ENCODE results near the gene TXNDC12. TPM values are rescaled to one million over a fixed set of nuclear protein-coding genes. Genes with fewer than 3 reads are reported as not detected.
"Not testable (repeated sequence)": the region's sequence is repeated elsewhere in the genome, so short reads cannot be mapped to it uniquely, and the experiment has no call there.

The TXNDC12 gene
- total and polyA plus RNA-seq, 3 donors from 2014 or later: 33.3 to 39.2 (median 38.4) TPM

DNA sequence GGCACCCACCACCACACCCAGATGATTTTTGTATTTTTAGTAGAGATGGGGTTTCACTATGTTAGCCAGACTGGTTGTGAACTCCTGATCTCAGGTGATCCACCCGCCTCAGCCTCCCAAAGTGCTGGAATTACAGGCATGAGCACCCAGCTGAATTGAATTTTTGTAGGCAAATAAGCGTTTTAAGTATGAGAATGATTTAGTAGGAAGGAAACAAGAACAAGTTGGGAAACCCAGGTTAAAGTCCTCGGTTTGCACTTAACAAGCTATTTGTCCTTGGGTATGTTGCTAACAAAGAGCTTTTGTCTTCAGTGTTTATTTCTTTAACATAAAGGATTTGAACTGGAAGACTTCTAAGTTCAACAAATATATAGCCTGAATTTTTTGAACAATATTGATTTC, 25.0 kb upstream of the TXNDC12 start:
- WGBS, 2 donors: 55 to 64% methylated on average over 3 of the region's 3 CpGs

DNA sequence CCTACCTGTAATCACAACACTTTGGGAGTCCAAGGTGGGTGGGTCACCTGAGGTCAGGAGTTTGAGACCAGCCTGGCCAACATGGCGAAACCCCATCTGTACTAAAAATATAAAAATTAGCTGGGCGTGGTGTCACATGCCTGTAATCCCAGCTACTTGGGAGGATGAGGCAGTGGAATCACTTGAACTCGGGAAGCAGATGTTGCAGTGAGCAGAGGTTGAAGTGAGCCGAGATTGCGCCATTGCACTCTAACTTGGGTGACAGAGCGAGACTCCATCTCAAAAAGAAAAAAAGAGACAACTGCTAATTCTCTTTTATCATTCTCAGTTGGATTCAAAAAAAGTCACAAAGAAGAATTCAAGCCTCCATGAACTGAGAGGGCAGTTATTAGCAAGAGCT, 22.3 kb upstream of the TXNDC12 start:
- H3K4me3 ChIP-seq; H3K27ac ChIP-seq; H3K27me3 ChIP-seq; intact Hi-C loops (cut with DNase I; ENCODE audit: low total_unique reads); H3K36me3 ChIP-seq (ENCODE audit: low read depth, missing control alignments); H3K9me3 ChIP-seq; DNase-seq; H3K4me1 ChIP-seq: not testable (repeated sequence)
- 93 to 95% methylated on average over 6 of the region's 6 CpGs for WGBS, 2 donors

More for the DNA sequence above, 25.0 kb upstream of the TXNDC12 start:
- intact Hi-C loops (cut with DNase I; ENCODE audit: low total_unique reads): no loop called here
- Histone ChIP-seq H3K27ac (no peak overlapping the region), H3K4me3 (no peak overlapping the region), H3K36me3 (ENCODE audit: low read depth, missing control alignments) (no peaks in the 10 kb centered on the region), H3K27me3 (no peaks in the 10 kb centered on the region), H3K4me1 (no peaks in the 10 kb centered on the region), H3K9me3 (no peaks in the 10 kb centered on the region)
- no peak for DNase-seq
- TF ChIP-seq POLR2A (IDR thresholded peaks at IDR 0.05): no peak
- TF ChIP-seq, protein P1, sequence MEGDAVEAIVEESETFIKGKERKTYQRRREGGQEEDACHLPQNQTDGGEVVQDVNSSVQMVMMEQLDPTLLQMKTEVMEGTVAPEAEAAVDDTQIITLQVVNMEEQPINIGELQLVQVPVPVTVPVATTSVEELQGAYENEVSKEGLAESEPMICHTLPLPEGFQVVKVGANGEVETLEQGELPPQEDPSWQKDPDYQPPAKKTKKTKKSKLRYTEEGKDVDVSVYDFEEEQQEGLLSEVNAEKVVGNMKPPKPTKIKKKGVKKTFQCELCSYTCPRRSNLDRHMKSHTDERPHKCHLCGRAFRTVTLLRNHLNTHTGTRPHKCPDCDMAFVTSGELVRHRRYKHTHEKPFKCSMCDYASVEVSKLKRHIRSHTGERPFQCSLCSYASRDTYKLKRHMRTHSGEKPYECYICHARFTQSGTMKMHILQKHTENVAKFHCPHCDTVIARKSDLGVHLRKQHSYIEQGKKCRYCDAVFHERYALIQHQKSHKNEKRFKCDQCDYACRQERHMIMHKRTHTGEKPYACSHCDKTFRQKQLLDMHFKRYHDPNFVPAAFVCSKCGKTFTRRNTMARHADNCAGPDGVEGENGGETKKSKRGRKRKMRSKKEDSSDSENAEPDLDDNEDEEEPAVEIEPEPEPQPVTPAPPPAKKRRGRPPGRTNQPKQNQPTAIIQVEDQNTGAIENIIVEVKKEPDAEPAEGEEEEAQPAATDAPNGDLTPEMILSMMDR (IDR thresholded peaks at IDR 0.05): no peak

DNA sequence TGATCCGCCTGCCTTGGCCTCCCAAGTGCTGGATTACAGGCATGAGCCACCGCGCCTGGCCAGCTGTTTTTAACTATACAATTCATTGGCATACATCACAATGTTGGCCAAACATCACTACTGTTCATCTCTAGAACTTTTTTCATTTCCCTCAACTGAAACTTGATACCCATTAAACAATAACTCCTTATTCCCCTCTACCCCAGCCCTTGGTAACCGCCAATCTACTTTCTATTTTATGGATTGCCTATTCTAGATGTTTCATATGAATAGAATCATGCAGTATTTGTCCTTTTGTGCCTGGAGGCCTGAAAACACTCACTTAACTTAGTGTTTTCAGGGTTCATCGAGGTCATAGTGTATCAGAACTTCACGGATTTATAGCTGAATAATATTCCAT, 17.3 kb upstream of the TXNDC12 start:
- Histone ChIP-seq H3K9me3 (no peaks in the 10 kb centered on the region), H3K27ac (no peak overlapping the region), H3K36me3 (ENCODE audit: low read depth, missing control alignments) (no peaks in the 10 kb centered on the region), H3K27me3 (no peaks in the 10 kb centered on the region), H3K4me3 (no peak overlapping the region), H3K4me1 (peaks cover 15% of the 10 kb centered on the region)
- TF ChIP-seq POLR2A (IDR thresholded peaks at IDR 0.05): no peak
- TF ChIP-seq, protein P1 (IDR thresholded peaks at IDR 0.05): no peak
- WGBS, 2 donors: 79 to 81% methylated on average over 6 of the region's 6 CpGs
- intact Hi-C loops (cut with DNase I; ENCODE audit: low total_unique reads): no loop called here
- DNase-seq: no peak

DNA sequence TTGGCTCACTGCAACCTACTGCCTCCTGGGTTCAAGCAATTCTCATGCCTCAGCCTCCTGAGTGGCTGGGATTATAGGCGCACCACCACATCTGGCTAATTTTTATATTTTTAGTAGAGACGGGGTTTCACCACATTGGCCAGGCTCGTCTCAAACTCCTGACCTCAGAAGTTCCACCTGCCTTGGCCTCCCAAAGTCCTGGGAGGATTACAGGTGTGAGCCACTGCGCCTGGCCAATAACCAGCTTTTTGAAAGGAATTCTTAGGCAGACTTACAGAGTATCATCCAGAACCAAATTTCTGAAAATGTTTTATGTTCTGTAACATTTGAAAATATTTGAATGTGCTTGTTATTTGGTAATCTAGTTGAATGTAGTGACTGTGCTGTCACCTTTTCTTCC, 15.7 kb upstream of the TXNDC12 start:
- 85 to 86% methylated on average over 4 of the region's 4 CpGs for WGBS, 2 donors
- H3K9me3 ChIP-seq: no peaks in the 10 kb centered on the region
- no peak overlapping the region for H3K4me3 ChIP-seq
- no peaks in the 10 kb centered on the region for H3K27me3 ChIP-seq
- H3K36me3 ChIP-seq (ENCODE audit: low read depth, missing control alignments): no peaks in the 10 kb centered on the region
- H3K4me1 ChIP-seq: peaks cover 15% of the 10 kb centered on the region
- no peak overlapping the region for H3K27ac ChIP-seq
- intact Hi-C loops (cut with DNase I; ENCODE audit: low total_unique reads): no loop called here
- TF ChIP-seq, protein P1 (IDR thresholded peaks at IDR 0.05): no peak
- TF ChIP-seq POLR2A (IDR thresholded peaks at IDR 0.05): no peak
- no peak for DNase-seq

DNA sequence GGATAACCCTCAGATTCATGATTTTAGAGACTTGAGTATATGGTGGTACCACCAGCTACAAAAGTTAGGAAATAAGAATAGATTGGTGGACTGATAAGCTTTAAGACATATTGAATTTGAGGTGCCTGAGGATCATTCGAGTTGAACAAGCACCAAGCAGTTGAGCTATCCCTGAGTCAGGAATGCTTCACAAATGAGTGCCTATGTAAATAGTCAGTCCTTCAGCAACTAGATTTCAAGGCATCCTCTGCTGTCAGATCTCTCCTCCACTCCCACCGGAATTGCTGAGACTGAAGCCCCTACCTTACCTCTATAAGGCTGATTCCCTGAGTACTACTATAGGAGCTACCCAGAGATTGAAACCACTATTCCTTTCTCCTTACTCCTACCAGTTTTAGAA, 8.2 kb upstream of the TXNDC12 start:
- WGBS, 2 donors: 90% methylated on average over 2 of the region's 2 CpGs
- Histone ChIP-seq H3K27me3 (no peaks in the 10 kb centered on the region), H3K36me3 (ENCODE audit: low read depth, missing control alignments) (no peaks in the 10 kb centered on the region)

More for the DNA sequence above, 8.2 kb upstream of the TXNDC12 start:
- Histone ChIP-seq H3K4me1 (peaks cover 18% of the 10 kb centered on the region), H3K4me3 (no peak overlapping the region), H3K9me3 (no peaks in the 10 kb centered on the region), H3K27ac (no peak overlapping the region)
- intact Hi-C loops (cut with DNase I; ENCODE audit: low total_unique reads): no loop called here
- DNase-seq: no peak
- TF ChIP-seq, protein P1 (IDR thresholded peaks at IDR 0.05): no peak
- no peak for TF ChIP-seq POLR2A (IDR thresholded peaks at IDR 0.05)
